AG09309 (cell line): ENCODE data around the gene LDB2.

Experiments
- DNase-seq: peaks from one replicate; pipeline ENCODE4 v3.0.0-alpha.2; 2010; ENCODE audit warnings: low read depth
- H3K4me3 ChIP-seq: 2 replicates; pipeline ENCODE4 v1.5.1; 2011; ENCODE audit warnings: mild to moderate bottlenecking, low read depth, low read length, moderate library complexity; ENCODE audit not compliant: control insufficient read depth
- CTCF ChIP-seq: IDR thresholded peaks from 2 replicates; pipeline ENCODE4 v1.5.1; 2011; ENCODE audit warnings: mild to moderate bottlenecking, low read depth, low read length, inconsistent platforms; ENCODE audit not compliant: insufficient read depth, control insufficient read depth; ENCODE audit errors: missing control alignments

Gene LDB2

DNA sequence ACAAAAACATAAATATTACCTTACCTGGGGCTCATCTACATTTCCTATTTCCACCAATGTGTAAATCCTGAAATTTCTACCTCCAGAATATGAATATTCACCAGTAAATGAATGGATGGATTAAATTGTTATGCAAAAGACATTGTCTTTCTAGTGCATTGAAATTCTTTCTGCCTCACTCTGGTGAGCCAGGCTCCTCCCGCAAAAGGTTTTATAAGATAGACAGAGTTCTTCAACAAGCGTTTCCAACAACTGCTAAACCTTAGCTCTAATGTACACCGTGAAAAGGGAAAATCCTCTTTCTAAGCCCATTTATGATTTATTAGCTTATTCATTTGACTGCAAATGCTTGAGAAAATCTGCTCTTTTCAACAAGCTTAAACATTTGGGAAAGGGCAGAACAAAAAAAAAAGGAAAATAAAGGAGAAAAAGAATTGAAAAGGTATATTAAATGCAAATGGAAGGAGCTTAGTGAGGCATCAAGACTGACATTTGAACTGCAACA lies 72.0 kb downstream of the LDB2 start:
- DNase-seq: no peak
- no peak for TF ChIP-seq CTCF
- no peak overlapping the region for H3K4me3 ChIP-seq

- TF ChIP-seq CTCF: no peak
- no peak for DNase-seq
- no peak overlapping the region for H3K4me3 ChIP-seq
Measured at GRCh38 chr4:16824278-16824806, 74.1 kb downstream of the LDB2 start.

DNA sequence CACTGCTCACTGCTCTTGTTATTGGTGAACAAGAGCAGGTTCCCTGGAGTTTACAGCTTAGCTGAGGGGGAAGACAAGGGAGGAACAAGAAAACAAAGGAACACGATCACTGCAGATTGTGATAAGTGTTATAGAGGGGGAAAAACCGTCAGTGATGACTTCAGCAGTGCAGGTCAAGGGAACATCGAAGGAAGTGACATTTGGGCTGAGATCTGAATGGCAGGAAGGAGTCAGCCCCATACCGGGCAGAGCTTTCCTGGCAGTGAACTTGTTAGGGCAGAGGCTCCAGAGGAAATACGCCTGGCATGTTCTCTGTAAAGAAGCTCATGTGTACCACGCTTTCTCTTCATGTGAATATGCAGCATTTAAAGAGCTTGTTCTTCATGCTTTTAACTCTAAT lies 78.1 kb downstream of the LDB2 start:
- no peak for DNase-seq
- H3K4me3 ChIP-seq: no peak overlapping the region
- TF ChIP-seq CTCF: no peak

- no peak for DNase-seq
- no peak overlapping the region for H3K4me3 ChIP-seq
- TF ChIP-seq CTCF: no peak
Measured at GRCh38 chr4:16819652-16820051, 78.8 kb downstream of the LDB2 start.

DNA sequence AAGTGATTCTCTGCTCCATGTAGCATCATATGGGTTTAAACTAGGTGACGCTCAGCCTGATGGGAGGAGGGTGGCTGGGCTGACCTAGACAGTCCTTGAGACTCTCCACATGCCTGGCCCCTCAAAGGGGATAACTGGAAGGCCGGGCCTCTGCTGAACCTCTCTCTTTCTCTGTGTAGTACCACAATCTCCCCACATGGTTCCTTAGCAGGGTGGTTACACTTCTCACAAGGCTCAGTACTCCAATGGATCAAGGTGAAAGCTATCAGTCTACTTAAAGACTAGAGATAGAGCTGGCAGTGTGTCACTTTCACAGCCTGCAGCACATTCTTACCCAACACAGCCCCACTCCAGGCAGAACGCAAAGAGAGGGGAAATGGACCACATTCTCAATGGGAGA lies 80.4 kb downstream of the LDB2 start:
- no peak for DNase-seq
- H3K4me3 ChIP-seq: no peak overlapping the region
- TF ChIP-seq CTCF: no peak

GRCh38 chr4:16817286-16817685 lies 81.2 kb downstream of the LDB2 start:
- no peak for DNase-seq
- no peak for TF ChIP-seq CTCF
- no peak overlapping the region for H3K4me3 ChIP-seq

- H3K4me3 ChIP-seq: no peak overlapping the region
- TF ChIP-seq CTCF: no peak
- DNase-seq: no peak
Measured at GRCh38 chr4:16814361-16814760, 84.1 kb downstream of the LDB2 start.
